ENCODE data around the gene UQCR10. TPM values are rescaled to one million over a fixed set of nuclear protein-coding genes. Genes with fewer than 3 reads are reported as not detected.
A peak's percentile ranks its signal among the peaks of the same experiment; 100 is the strongest.

UQCR10 gene
- total and polyA plus RNA-seq, 2 experiments from 2014 or later, result 78.0 to 535 TPM

- Histone ChIP-seq H3F3A (replicated peaks; ENCODE audit: low read depth) (peaks cover 4% of the 10 kb centered on the region; the same call in 1 of the 2 replicates), H3K4me3 (no peak overlapping the region), H3K9me2 (ENCODE audit: insufficient read depth) (no peaks in the 10 kb centered on the region), H3K79me2 (replicated peaks; ENCODE audit: insufficient read depth) (peaks cover 17% of the 10 kb centered on the region), H4K20me1 (replicated peaks; ENCODE audit: insufficient read depth) (no peaks in the 10 kb centered on the region; the same call in 1 of the 2 replicates), H3K4me1 (ENCODE audit: insufficient read depth) (peaks cover 8% of the 10 kb centered on the region), H2AFZ (no peak overlapping the region), H3K27ac (ENCODE audit: low read depth) (no peak overlapping the region), H3K36me3 (ENCODE audit: insufficient read depth) (no peaks in the 10 kb centered on the region), H3K4me2 (no peak overlapping the region), H3K27me3 (ENCODE audit: insufficient read depth) (no peaks in the 10 kb centered on the region)
- peak; percentile 73 for ATAC-seq
- H3K27me3 Mint-ChIP-seq (ENCODE audit: insufficient read depth, low read depth, poor library complexity), result peaks cover 5% of the 10 kb centered on the region
- peaks cover 28% of the 10 kb centered on the region for H3K36me3 Mint-ChIP-seq (ENCODE audit: low read depth)
- peaks cover 9% of the 10 kb centered on the region for H3K4me1 Mint-ChIP-seq
- no peaks in the 10 kb centered on the region for H3K9me3 Mint-ChIP-seq
- H3K27ac Mint-ChIP-seq, result no peak overlapping the region
- TF ChIP-seq EZH2phosphoT487 (IDR thresholded peaks at IDR 0.05; ENCODE audit: unreplicated experiment), result no peak
- TF ChIP-seq, protein P1, sequence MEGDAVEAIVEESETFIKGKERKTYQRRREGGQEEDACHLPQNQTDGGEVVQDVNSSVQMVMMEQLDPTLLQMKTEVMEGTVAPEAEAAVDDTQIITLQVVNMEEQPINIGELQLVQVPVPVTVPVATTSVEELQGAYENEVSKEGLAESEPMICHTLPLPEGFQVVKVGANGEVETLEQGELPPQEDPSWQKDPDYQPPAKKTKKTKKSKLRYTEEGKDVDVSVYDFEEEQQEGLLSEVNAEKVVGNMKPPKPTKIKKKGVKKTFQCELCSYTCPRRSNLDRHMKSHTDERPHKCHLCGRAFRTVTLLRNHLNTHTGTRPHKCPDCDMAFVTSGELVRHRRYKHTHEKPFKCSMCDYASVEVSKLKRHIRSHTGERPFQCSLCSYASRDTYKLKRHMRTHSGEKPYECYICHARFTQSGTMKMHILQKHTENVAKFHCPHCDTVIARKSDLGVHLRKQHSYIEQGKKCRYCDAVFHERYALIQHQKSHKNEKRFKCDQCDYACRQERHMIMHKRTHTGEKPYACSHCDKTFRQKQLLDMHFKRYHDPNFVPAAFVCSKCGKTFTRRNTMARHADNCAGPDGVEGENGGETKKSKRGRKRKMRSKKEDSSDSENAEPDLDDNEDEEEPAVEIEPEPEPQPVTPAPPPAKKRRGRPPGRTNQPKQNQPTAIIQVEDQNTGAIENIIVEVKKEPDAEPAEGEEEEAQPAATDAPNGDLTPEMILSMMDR (conservative IDR thresholded peaks at IDR 0.05; ENCODE audit: low read depth in 2 of 2), result peak; percentile 69 to 74
- no peak overlapping the region for H3K4me3 Mint-ChIP-seq
- DNase-seq (ENCODE audit: low spot score), result peak; percentile 65
Observed at GRCh38 chr22:29772170-29772641, 5.0 kb downstream of the UQCR10 start.

DNA sequence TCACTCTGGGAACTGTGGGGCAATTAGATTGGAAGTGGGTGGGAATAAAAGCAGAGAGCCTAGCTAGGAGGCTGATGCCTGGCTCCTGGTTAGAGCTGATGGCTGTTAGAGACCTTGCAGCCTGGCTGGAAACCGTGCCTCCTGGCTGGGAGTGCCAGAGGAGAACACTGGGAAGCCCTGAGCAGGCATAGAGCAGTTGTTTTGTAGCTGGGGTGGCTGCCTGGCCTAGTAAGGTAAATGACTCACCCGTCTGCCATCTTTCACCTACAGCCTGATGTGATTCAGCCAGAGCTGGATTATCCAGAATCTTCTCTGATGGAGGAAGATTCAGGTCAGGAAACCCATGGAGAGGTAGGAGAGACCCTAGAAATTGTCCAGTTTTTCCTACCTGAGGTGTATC lies 6.1 kb downstream of the UQCR10 start:
- H3K27me3 Mint-ChIP-seq (ENCODE audit: insufficient read depth, low read depth, poor library complexity), result peaks cover 5% of the 10 kb centered on the region
- peak; percentile 80 for ATAC-seq
- Histone ChIP-seq H2AFZ (no peak overlapping the region), H3K9me2 (ENCODE audit: insufficient read depth) (no peaks in the 10 kb centered on the region), H4K20me1 (replicated peaks; ENCODE audit: insufficient read depth) (no peaks in the 10 kb centered on the region; the same call in 1 of the 2 replicates), H3K4me3 (no peak overlapping the region), H3F3A (replicated peaks; ENCODE audit: low read depth) (peaks cover 4% of the 10 kb centered on the region; the same call in 1 of the 2 replicates), H3K27ac (ENCODE audit: low read depth) (no peak overlapping the region), H3K79me2 (replicated peaks; ENCODE audit: insufficient read depth) (peaks cover 8% of the 10 kb centered on the region), H3K27me3 (ENCODE audit: insufficient read depth) (no peaks in the 10 kb centered on the region), H3K4me1 (ENCODE audit: insufficient read depth) (peaks cover 3% of the 10 kb centered on the region), H3K36me3 (ENCODE audit: insufficient read depth) (no peaks in the 10 kb centered on the region), H3K4me2 (no peak overlapping the region)
- H3K4me3 Mint-ChIP-seq, result no peak overlapping the region
- DNase-seq (ENCODE audit: low spot score), result no peak
- no peak overlapping the region for H3K27ac Mint-ChIP-seq
- TF ChIP-seq, protein P2, sequence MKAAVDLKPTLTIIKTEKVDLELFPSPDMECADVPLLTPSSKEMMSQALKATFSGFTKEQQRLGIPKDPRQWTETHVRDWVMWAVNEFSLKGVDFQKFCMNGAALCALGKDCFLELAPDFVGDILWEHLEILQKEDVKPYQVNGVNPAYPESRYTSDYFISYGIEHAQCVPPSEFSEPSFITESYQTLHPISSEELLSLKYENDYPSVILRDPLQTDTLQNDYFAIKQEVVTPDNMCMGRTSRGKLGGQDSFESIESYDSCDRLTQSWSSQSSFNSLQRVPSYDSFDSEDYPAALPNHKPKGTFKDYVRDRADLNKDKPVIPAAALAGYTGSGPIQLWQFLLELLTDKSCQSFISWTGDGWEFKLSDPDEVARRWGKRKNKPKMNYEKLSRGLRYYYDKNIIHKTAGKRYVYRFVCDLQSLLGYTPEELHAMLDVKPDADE (IDR thresholded peaks at IDR 0.05), result no peak
- no peak for TF ChIP-seq ZNF331 (CRISPR knock-in tag; IDR thresholded peaks at IDR 0.05; ENCODE audit: low read depth)
- peaks cover 3% of the 10 kb centered on the region; the same call in 2 of the 3 replicates for H3K4me1 Mint-ChIP-seq
- H3K36me3 Mint-ChIP-seq (ENCODE audit: low read depth), result peaks cover 21% of the 10 kb centered on the region
- H3K9me3 Mint-ChIP-seq, result no peaks in the 10 kb centered on the region

GRCh38 chr22:29780220-29780619 lies 13.1 kb downstream of the UQCR10 start:
- no peaks in the 10 kb centered on the region for H3K9me3 Mint-ChIP-seq
- H3K4me3 Mint-ChIP-seq, result no peak overlapping the region
- Histone ChIP-seq H3K27me3 (ENCODE audit: insufficient read depth) (no peaks in the 10 kb centered on the region), H2AFZ (no peak overlapping the region; the same call in 1 of the 2 replicates), H3K27ac (ENCODE audit: low read depth) (no peak overlapping the region), H3K36me3 (ENCODE audit: insufficient read depth) (no peaks in the 10 kb centered on the region), H3K4me1 (ENCODE audit: insufficient read depth) (no peaks in the 10 kb centered on the region), H3K4me3 (no peak overlapping the region), H3K79me2 (replicated peaks; ENCODE audit: insufficient read depth) (no peaks in the 10 kb centered on the region), H4K20me1 (replicated peaks; ENCODE audit: insufficient read depth) (no peaks in the 10 kb centered on the region), H3F3A (replicated peaks; ENCODE audit: low read depth) (no peaks in the 10 kb centered on the region), H3K9me2 (ENCODE audit: insufficient read depth) (no peaks in the 10 kb centered on the region), H3K4me2 (no peak overlapping the region)
- no peaks in the 10 kb centered on the region; the same call in 2 of the 3 replicates for H3K36me3 Mint-ChIP-seq (ENCODE audit: low read depth)
- H3K4me1 Mint-ChIP-seq, result peaks cover 9% of the 10 kb centered on the region
- H3K27ac Mint-ChIP-seq, result no peak overlapping the region
- ATAC-seq (no peak), DNase-seq (ENCODE audit: low spot score) (no peak)
- peaks cover 4% of the 10 kb centered on the region for H3K27me3 Mint-ChIP-seq (ENCODE audit: insufficient read depth, low read depth, poor library complexity)
- TF ChIP-seq POLR2AphosphoS5 (IDR thresholded peaks at IDR 0.05; ENCODE audit: low read depth) (no peak), EZH2phosphoT487 (IDR thresholded peaks at IDR 0.05; ENCODE audit: unreplicated experiment) (no peak)
